Neural cell (in vitro differentiated cells): ENCODE data around the gene EDN1.

Source experiments
- CTCF ChIP-seq: fragments of 450-650 bp; IDR thresholded peaks from 2 replicates; pipeline ENCODE4 v1.5.1; 2014; ENCODE audit warnings: antibody characterized with exemption, mild to moderate bottlenecking, moderate library complexity; ENCODE audit not compliant: poor library complexity, severe bottlenecking
- EP300 ChIP-seq: fragments of 450-650 bp; conservative IDR thresholded peaks from 2 replicates; pipeline ENCODE4 v1.6.1; 2014; ENCODE audit warnings: antibody characterized with exemption, mild to moderate bottlenecking, moderate library complexity; ENCODE audit not compliant: poor library complexity, severe bottlenecking
- EZH2 ChIP-seq: fragments of 200-600, 300-800 bp; shearing (Covaris generic), sonication (generic); IDR thresholded peaks from 2 replicates; pipeline ENCODE4 v1.6.1; 2014; ENCODE audit warnings: antibody characterized with exemption, low read length, borderline replicate concordance, mild to moderate bottlenecking; ENCODE audit not compliant: insufficient read depth, poor library complexity, severe bottlenecking
- MXI1 ChIP-seq: fragments of 450-650 bp; conservative IDR thresholded peaks from 2 replicates; pipeline ENCODE4 v1.6.1; 2014; ENCODE audit warnings: antibody characterized with exemption, mild to moderate bottlenecking; ENCODE audit not compliant: poor library complexity, severe bottlenecking
- POLR2AphosphoS5 ChIP-seq: IDR thresholded peaks from 2 replicates; pipeline ENCODE4 v1.6.1; 2012
- RAD21 ChIP-seq: fragments of 450-650 bp; conservative IDR thresholded peaks from 2 replicates; pipeline ENCODE4 v1.6.1; 2014; ENCODE audit warnings: antibody characterized with exemption, mild to moderate bottlenecking, moderate library complexity
- REST ChIP-seq: IDR thresholded peaks from 2 replicates; pipeline ENCODE4 v1.6.1; 2012; ENCODE audit warnings: borderline replicate concordance
- SMC3 ChIP-seq: fragments of 450-650 bp; conservative IDR thresholded peaks from 2 replicates; pipeline ENCODE4 v1.6.1; 2014; ENCODE audit warnings: antibody characterized with exemption, mild to moderate bottlenecking, moderate library complexity; ENCODE audit not compliant: poor library complexity
- TAF1 ChIP-seq: IDR thresholded peaks from 2 replicates; pipeline ENCODE4 v1.6.1; 2012; ENCODE audit warnings: low read depth

GRCh38 chr6:12280458-12280857, 9.7 kb upstream of the EDN1 start:
- no peak for TF ChIP-seq CTCF
- no peak for TF ChIP-seq EZH2
- TF ChIP-seq EP300, result no peak
- no peak for TF ChIP-seq RAD21
- TF ChIP-seq POLR2AphosphoS5, result no peak
- no peak for TF ChIP-seq SMC3
- TF ChIP-seq MXI1, result no peak
- no peak for TF ChIP-seq TAF1
- TF ChIP-seq REST, result no peak
